Stimulated activated CD8-positive, alpha-beta memory T cell treated with anti-CD3 and anti-CD28 coated beads, Interleukin-12 subunit alpha, Interleukin-12 subunit beta, amount 100 ng/mL, for 1 hour (primary cell): Measurements from ENCODE around the gene ZCCHC7.
"Not testable (repeated sequence)": the region's sequence is repeated elsewhere in the genome, so short reads cannot be mapped to it uniquely, and the experiment has no call there.

Experiments
- DNase-seq: peaks from one replicate; pipeline ENCODE4 v3.0.0-alpha.2; 2020; ENCODE audit warnings: low read depth

The ZCCHC7 gene

GRCh38 chr9:37120843-37121335 is 515 bp downstream of the ZCCHC7 start:
- DNase-seq = not testable (repeated sequence)

GRCh38 chr9:37121881-37122280 is 1.5 kb downstream of the ZCCHC7 start:
- no peak for DNase-seq

GRCh38 chr9:37126214-37126788 is 5.9 kb downstream of the ZCCHC7 start:
- DNase-seq = no peak

- no peak for DNase-seq
Observed at GRCh38 chr9:37127018-37127417, 6.6 kb downstream of the ZCCHC7 start.

GRCh38 chr9:37128051-37128450 is 7.7 kb downstream of the ZCCHC7 start:
- DNase-seq = no peak

- DNase-seq = no peak
Observed at GRCh38 chr9:37134166-37134565, 13.8 kb downstream of the ZCCHC7 start.

GRCh38 chr9:37141015-37141414 is 20.6 kb downstream of the ZCCHC7 start:
- DNase-seq = no peak

- no peak for DNase-seq
Observed at GRCh38 chr9:37144762-37145161, 24.4 kb downstream of the ZCCHC7 start.

- no peak for DNase-seq
Observed at GRCh38 chr9:37146410-37146809, 26.0 kb downstream of the ZCCHC7 start.

GRCh38 chr9:37148181-37148580 is 27.8 kb downstream of the ZCCHC7 start:
- no peak for DNase-seq

- DNase-seq = no peak
Observed at GRCh38 chr9:37149666-37150308, 29.4 kb downstream of the ZCCHC7 start.

- DNase-seq = no peak
Observed at GRCh38 chr9:37150415-37150814, 30.0 kb downstream of the ZCCHC7 start.

GRCh38 chr9:37151812-37152211 is 31.4 kb downstream of the ZCCHC7 start:
- no peak for DNase-seq

GRCh38 chr9:37152365-37152764 is 32.0 kb downstream of the ZCCHC7 start:
- no peak for DNase-seq

- DNase-seq = no peak
Observed at GRCh38 chr9:37155601-37156000, 35.2 kb downstream of the ZCCHC7 start.

GRCh38 chr9:37156205-37156604 is 35.8 kb downstream of the ZCCHC7 start:
- DNase-seq = no peak

- no peak for DNase-seq
Observed at GRCh38 chr9:37156781-37157356, 36.5 kb downstream of the ZCCHC7 start.

- DNase-seq = no peak
Observed at GRCh38 chr9:37157726-37158377, 37.5 kb downstream of the ZCCHC7 start.

- DNase-seq = no peak
Observed at GRCh38 chr9:37163299-37163698, 42.9 kb downstream of the ZCCHC7 start.

GRCh38 chr9:37164335-37164734 is 44.0 kb downstream of the ZCCHC7 start:
- DNase-seq = not testable (repeated sequence)

GRCh38 chr9:37165644-37166043 is 45.3 kb downstream of the ZCCHC7 start:
- no peak for DNase-seq

- DNase-seq = no peak
Observed at GRCh38 chr9:37167456-37168047, 47.2 kb downstream of the ZCCHC7 start.

- DNase-seq = no peak
Observed at GRCh38 chr9:37172557-37172956, 52.2 kb downstream of the ZCCHC7 start.
